Stimulated activated CD4-positive, alpha-beta T cell treated with anti-CD3 and anti-CD28 coated beads, Interleukin-4, amount 100 ng/mL, for 4 hours (primary cell): ENCODE results near the gene KCNJ3.

Experiments
- DNase-seq, 2 experiments: peaks; one replicate each; pipeline ENCODE4 v3.0.0-alpha.2; 2020

KCNJ3 gene

GRCh38 chr2:154709215-154709614 is 10.7 kb downstream of the KCNJ3 start:
- DNase-seq = no peak

- DNase-seq = no peak
Measured at GRCh38 chr2:154710078-154710477, 11.6 kb downstream of the KCNJ3 start.

GRCh38 chr2:154710685-154711084 is 12.2 kb downstream of the KCNJ3 start:
- DNase-seq = no peak

GRCh38 chr2:154713675-154714074 is 15.2 kb downstream of the KCNJ3 start:
- no peak for DNase-seq

GRCh38 chr2:154720651-154721050 is 22.2 kb downstream of the KCNJ3 start:
- DNase-seq = no peak

- no peak for DNase-seq
Measured at GRCh38 chr2:154724194-154724797, 25.8 kb downstream of the KCNJ3 start.

GRCh38 chr2:154740361-154740760 is 41.9 kb downstream of the KCNJ3 start:
- no peak for DNase-seq

- DNase-seq = no peak
Measured at GRCh38 chr2:154758871-154759270, 60.4 kb downstream of the KCNJ3 start.

GRCh38 chr2:154762638-154763037 is 64.1 kb downstream of the KCNJ3 start:
- DNase-seq = no peak

GRCh38 chr2:154771664-154772284 is 73.3 kb downstream of the KCNJ3 start:
- no peak for DNase-seq

- no peak for DNase-seq
Measured at GRCh38 chr2:154776825-154777224, 78.3 kb downstream of the KCNJ3 start.

GRCh38 chr2:154794406-154794805 is 95.9 kb downstream of the KCNJ3 start:
- DNase-seq = no peak

GRCh38 chr2:154795651-154796050 is 97.2 kb downstream of the KCNJ3 start:
- DNase-seq = no peak

- DNase-seq = no peak
Measured at GRCh38 chr2:154804451-154804850, 106.0 kb downstream of the KCNJ3 start.

GRCh38 chr2:154813636-154814035 is 115.1 kb downstream of the KCNJ3 start:
- DNase-seq = no peak

GRCh38 chr2:154814856-154815255 is 116.4 kb downstream of the KCNJ3 start:
- DNase-seq = no peak

GRCh38 chr2:154825358-154825757 is 126.9 kb downstream of the KCNJ3 start:
- DNase-seq = no peak

- DNase-seq = no peak
Measured at GRCh38 chr2:154826827-154827226, 128.3 kb downstream of the KCNJ3 start.

GRCh38 chr2:154827286-154827685 is 128.8 kb downstream of the KCNJ3 start:
- no peak for DNase-seq

GRCh38 chr2:154832711-154833110 is 134.2 kb downstream of the KCNJ3 start:
- DNase-seq = no peak

GRCh38 chr2:154836632-154837031 is 138.1 kb downstream of the KCNJ3 start:
- DNase-seq = no peak

GRCh38 chr2:154837035-154837434 is 138.5 kb downstream of the KCNJ3 start:
- DNase-seq = no peak

- no peak for DNase-seq
Measured at GRCh38 chr2:154844513-154844912, 146.0 kb downstream of the KCNJ3 start.

- DNase-seq = no peak
Measured at GRCh38 chr2:154846842-154847241, 148.3 kb downstream of the KCNJ3 start.

GRCh38 chr2:154849482-154849881 is 151.0 kb downstream of the KCNJ3 start:
- DNase-seq = no peak
